ENCODE measurements around the gene NUF2. TPM values are rescaled to one million over a fixed set of nuclear protein-coding genes. Genes with fewer than 3 reads are reported as not detected.

The NUF2 gene
- total and polyA plus RNA-seq, 2 donors (not counting 3 experiments of a cell fraction or from before 2014, with no cell fraction given), result 14.3 to 38.6 TPM

- Histone ChIP-seq H3K27ac (ENCODE audit: insufficient read depth, low read depth, low read length) (no peak overlapping the region), H3K27me3 (ENCODE audit: control insufficient read depth in 2 of 2, insufficient read depth in 2 of 2, low read length in 2 of 2) (peaks cover 3 to 4% of the 10 kb centered on the region in 2 experiments), H3K9ac (replicated peaks; ENCODE audit: extremely low read depth, insufficient read depth, low read length) (no peak overlapping the region), H3K4me3 (replicated peaks in 1 of 3; ENCODE audit: insufficient read depth in 1 of 3, low read depth in 1 of 3, low read length in 3 of 3) (no peak overlapping the region), H3K9me3 (replicated peaks; ENCODE audit: control insufficient read depth, insufficient read depth, low read length) (no peaks in the 10 kb centered on the region), H3K4me2 (ENCODE audit: insufficient read depth, low read length) (no peak overlapping the region), H3K9me1 (replicated peaks; ENCODE audit: control insufficient read depth, extremely low read depth, insufficient read depth, low read length) (no peaks in the 10 kb centered on the region), H3K79me2 (ENCODE audit: control insufficient read depth, insufficient read depth, low read length) (no peaks in the 10 kb centered on the region), H4K20me1 (replicated peaks; ENCODE audit: control insufficient read depth, extremely low read depth, insufficient read depth, low read length) (no peaks in the 10 kb centered on the region), H3K4me1 (ENCODE audit: control insufficient read depth, extremely low read depth, insufficient read depth, low read length) (no peaks in the 10 kb centered on the region), H2AFZ (ENCODE audit: low read depth, low read length) (no peak overlapping the region), H3K36me3 (ENCODE audit: control insufficient read depth in 2 of 2, extremely low read depth in 1 of 2, insufficient read depth in 2 of 2, low read length in 2 of 2) (no peaks in the 10 kb centered on the region)
- FAIRE-seq (no peak), DNase-seq (ENCODE audit: low read depth, low spot score) (no peak)
- TF ChIP-seq MYC (IDR thresholded peaks at IDR 0.05; ENCODE audit: low read depth, low read length), result no peak
- TF ChIP-seq MAX (IDR thresholded peaks at IDR 0.05; ENCODE audit: insufficient read depth, insufficient read length), result no peak
- TF ChIP-seq POLR2A (IDR thresholded peaks at IDR 0.05; ENCODE audit: low read depth, low read length), result no peak
- no peak for TF ChIP-seq FOS (IDR thresholded peaks at IDR 0.05; ENCODE audit: borderline replicate concordance, insufficient read depth, low read length)
- TF ChIP-seq JUN (IDR thresholded peaks at IDR 0.05; ENCODE audit: borderline replicate concordance, insufficient read depth, insufficient read length, low read depth), result no peak
- TF ChIP-seq EZH2 (IDR thresholded peaks at IDR 0.05; ENCODE audit: borderline replicate concordance, low read depth, low read length, severe bottlenecking), result no peak
- TF ChIP-seq POLR2AphosphoS5 (IDR thresholded peaks at IDR 0.05; ENCODE audit: insufficient read depth, low read depth, low read length), result no peak
- TF ChIP-seq CTCF (IDR thresholded peaks at IDR 0.05; ENCODE audit: extremely low read depth in 1 of 2, insufficient read depth in 1 of 2, low read depth in 1 of 2, low read length in 2 of 2), result no peak
- TF ChIP-seq GATA2 (IDR thresholded peaks at IDR 0.05; ENCODE audit: insufficient read depth, insufficient read length, low read depth, low read length), result no peak
- BruUV-seq (replicated peaks), result no TSS peak
- dilution Hi-C loops (cut with MboI; ENCODE audit: extremely low pct_ligation_motif_present, low sequenced_read_pairs) (no loop called here), intact Hi-C loops (cut with micrococcal nuclease) (no loop called here)
- ChIA-PET CTCF (no interaction called here), POLR2A (no interaction called here)
These were observed 65.4 kb downstream of the NUF2 start for GRCh38 chr1:163387146-163387545.
